Brain microvascular endothelial cell (primary cell): ENCODE measurements around the gene MEGF11.

Experiments
- DNase-seq: peaks from one replicate; pipeline ENCODE4 v3.0.0-alpha.2; 2020
- H3K27ac ChIP-seq: fragments of 250-450 bp; sonication (Bioruptor Pico); 2 replicates; pipeline ENCODE4 v1.5.1; 2020; ENCODE audit warnings: mild to moderate bottlenecking, moderate library complexity
- H3K27me3 ChIP-seq: fragments of 250-450 bp; sonication (Bioruptor Pico); replicated peaks from 2 replicates; pipeline ENCODE4 v1.5.1; 2020; ENCODE audit warnings: mild to moderate bottlenecking
- H3K36me3 ChIP-seq: fragments of 250-450 bp; sonication (Bioruptor Pico); replicated peaks from 2 replicates; pipeline ENCODE4 v1.5.1; 2020; ENCODE audit warnings: mild to moderate bottlenecking
- H3K4me3 ChIP-seq: 2 replicates; pipeline ENCODE4 v1.5.1; 2011; ENCODE audit warnings: low read depth, mild to moderate bottlenecking, control low read depth, low read length, moderate library complexity
- CTCF ChIP-seq: IDR thresholded peaks from 2 replicates; pipeline ENCODE4 v1.5.1; 2011; ENCODE audit warnings: low read depth, mild to moderate bottlenecking, moderate library complexity, low read length, control low read depth, inconsistent platforms; ENCODE audit errors: missing control alignments
- in situ Hi-C: cut with HindIII; loops from 2 replicates; pipeline ENCODE4 v1.10.0; 2017; ENCODE audit warnings: low sequenced_read_pairs, low pct_ligation_motif_present

MEGF11 gene

GRCh38 chr15:66099950-66100671 is 153.4 kb downstream of the MEGF11 start:
- in situ Hi-C loops, result no loop called here
- no peaks in the 10 kb centered on the region for H3K36me3 ChIP-seq
- peaks cover 20% of the 10 kb centered on the region for H3K27me3 ChIP-seq
- no peak overlapping the region for H3K27ac ChIP-seq
- no peak for DNase-seq
- no peak overlapping the region for H3K4me3 ChIP-seq
- TF ChIP-seq CTCF, result no peak

GRCh38 chr15:66098022-66098363 is 155.6 kb downstream of the MEGF11 start:
- no peak for DNase-seq
- Histone ChIP-seq H3K4me3 (no peak overlapping the region), H3K27ac (no peak overlapping the region), H3K36me3 (no peaks in the 10 kb centered on the region), H3K27me3 (peaks cover 16% of the 10 kb centered on the region)
- in situ Hi-C loops, result no loop called here
- no peak for TF ChIP-seq CTCF

DNA sequence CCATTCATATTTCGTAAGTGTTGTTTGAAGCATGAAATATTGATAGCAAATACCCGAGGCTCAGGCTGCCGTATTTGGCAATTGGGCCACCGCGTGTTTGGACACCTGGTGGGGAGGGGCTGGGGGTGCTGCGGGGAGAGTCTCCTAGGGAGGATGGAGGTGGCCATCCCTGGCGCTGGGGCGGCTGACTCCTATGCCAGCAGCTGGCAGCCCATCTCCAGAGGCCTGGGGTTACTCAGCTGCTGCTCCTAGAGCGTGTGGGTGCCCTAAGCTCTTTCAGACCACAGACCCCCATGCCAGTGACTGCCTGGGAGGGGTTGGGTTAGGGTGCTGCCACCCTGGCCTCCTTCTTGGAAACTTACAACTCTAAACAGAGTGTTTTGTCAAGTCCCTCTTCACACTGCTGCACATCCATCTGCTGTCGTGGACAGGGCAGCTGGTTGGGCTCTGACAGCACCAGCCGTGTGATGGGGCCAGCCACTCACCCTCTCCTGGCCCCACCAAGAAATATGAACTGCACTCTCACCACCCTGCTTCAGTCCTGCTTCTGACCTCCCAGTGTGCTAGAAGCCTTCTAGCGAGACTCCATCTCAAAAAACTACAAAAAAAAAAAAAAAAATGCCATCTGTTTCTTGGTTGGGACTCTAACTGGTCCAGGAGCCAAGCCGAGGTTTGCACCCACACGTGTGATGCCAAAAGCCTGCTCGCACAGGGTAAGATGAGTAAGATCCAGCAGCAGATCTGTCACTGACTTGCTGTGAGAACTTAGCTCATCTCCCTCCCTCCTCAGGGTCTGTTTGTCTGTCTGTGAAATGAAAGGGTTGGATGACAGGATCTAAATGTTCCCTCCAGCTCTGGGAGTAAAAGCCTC is 156.2 kb downstream of the MEGF11 start:
- Histone ChIP-seq H3K27me3 (peaks cover 16% of the 10 kb centered on the region), H3K4me3 (no peak overlapping the region), H3K36me3 (no peaks in the 10 kb centered on the region), H3K27ac (no peak overlapping the region)
- no peak for TF ChIP-seq CTCF
- no peak for DNase-seq
- in situ Hi-C loops, result no loop called here

DNA sequence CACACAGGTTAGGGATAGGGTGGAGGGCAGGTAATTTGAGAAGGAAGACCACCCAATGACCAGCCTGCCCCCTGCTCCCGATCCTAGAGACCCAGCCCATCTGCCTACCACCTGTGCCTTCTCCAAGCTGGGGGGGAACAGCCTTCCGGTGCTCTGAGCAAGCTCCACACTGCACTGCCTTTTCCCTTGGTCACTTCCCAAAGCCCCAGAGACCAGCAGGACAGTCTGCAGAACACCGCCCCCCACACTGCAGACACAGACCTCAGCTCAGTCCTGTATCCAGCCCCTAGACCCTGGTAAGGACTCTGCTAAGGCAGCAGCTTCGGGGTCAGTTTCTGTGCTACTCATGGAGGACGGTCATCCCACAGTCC is 156.9 kb downstream of the MEGF11 start:
- H3K27me3 ChIP-seq, result peaks cover 16% of the 10 kb centered on the region
- H3K36me3 ChIP-seq, result no peaks in the 10 kb centered on the region
- H3K4me3 ChIP-seq, result no peak overlapping the region
- in situ Hi-C loops, result no loop called here
- TF ChIP-seq CTCF, result no peak
- H3K27ac ChIP-seq, result no peak overlapping the region
- no peak for DNase-seq

DNA sequence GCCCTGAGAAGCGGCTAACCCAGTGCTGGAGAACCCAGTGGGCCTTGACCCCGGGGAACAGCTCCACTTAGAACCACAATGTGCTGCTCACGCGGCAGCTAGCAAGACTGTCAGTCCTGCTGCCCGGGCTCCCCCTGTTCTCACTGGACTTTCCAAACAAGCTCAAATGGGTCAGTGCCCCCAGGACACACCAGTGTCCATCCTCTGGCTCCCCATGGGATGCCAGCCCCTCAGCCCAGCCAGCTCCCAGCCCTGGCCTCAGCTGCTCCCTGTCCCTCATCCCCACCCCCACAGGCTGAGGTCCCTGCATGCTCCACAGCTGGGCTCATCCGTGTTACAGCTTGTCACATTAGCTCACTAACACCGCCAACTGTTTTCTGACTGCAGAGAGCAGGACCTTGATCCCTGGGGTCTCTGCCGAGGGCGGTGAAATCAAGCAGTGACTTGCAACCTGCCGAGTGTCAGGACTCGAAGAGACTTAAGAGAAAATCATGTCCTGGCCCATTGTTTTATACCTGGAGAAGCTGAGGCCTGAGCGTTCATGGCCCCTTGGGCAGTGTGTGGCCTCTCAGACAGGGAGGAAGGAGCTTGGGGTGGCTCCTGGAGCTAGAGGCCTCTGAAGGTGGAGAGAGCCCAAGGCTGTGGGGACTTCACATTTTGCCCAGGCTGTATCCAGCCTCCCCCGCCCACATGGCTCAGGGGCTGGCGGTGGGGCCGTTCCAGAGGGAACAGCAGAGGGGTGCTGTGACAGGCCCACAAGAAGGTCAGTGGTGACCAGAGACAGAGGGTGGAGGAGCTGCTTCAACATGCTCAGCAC is 157.5 kb downstream of the MEGF11 start:
- Histone ChIP-seq H3K4me3 (no peak overlapping the region), H3K36me3 (no peaks in the 10 kb centered on the region), H3K27ac (no peak overlapping the region), H3K27me3 (peaks cover 16% of the 10 kb centered on the region)
- TF ChIP-seq CTCF, result no peak
- in situ Hi-C loops, result no loop called here
- DNase-seq, result no peak
